HL-60 (cell line): Measurements from ENCODE around the gene NTNG2.

Experiments
- CTCF ChIP-seq: IDR thresholded peaks from one replicate; pipeline ENCODE4 v1.5.1; 2011; ENCODE audit warnings: low read length, control low read depth, inconsistent platforms; ENCODE audit not compliant: insufficient read depth
- GABPA ChIP-seq: IDR thresholded peaks from 2 replicates; pipeline ENCODE4 v1.6.1; 2012; ENCODE audit warnings: low read depth
- POLR2AphosphoS5 ChIP-seq: IDR thresholded peaks from 2 replicates; pipeline ENCODE4 v1.6.1; 2012; ENCODE audit warnings: low read depth
- SPI1 ChIP-seq: IDR thresholded peaks from 2 replicates; pipeline ENCODE4 v1.6.1; 2012; ENCODE audit warnings: low read depth, mild to moderate bottlenecking, borderline replicate concordance
- TF ChIP-seq, protein P1 (sequence below): IDR thresholded peaks from 2 replicates; pipeline ENCODE4 v1.6.1; 2012; ENCODE audit warnings: low read depth; ENCODE audit not compliant: insufficient replicate concordance

GRCh38 chr9:132125361-132125760, 36.5 kb upstream of the NTNG2 start:
- TF ChIP-seq CTCF (no peak), POLR2AphosphoS5 (no peak), GABPA (no peak), SPI1 (no peak)
- TF ChIP-seq, protein P1, sequence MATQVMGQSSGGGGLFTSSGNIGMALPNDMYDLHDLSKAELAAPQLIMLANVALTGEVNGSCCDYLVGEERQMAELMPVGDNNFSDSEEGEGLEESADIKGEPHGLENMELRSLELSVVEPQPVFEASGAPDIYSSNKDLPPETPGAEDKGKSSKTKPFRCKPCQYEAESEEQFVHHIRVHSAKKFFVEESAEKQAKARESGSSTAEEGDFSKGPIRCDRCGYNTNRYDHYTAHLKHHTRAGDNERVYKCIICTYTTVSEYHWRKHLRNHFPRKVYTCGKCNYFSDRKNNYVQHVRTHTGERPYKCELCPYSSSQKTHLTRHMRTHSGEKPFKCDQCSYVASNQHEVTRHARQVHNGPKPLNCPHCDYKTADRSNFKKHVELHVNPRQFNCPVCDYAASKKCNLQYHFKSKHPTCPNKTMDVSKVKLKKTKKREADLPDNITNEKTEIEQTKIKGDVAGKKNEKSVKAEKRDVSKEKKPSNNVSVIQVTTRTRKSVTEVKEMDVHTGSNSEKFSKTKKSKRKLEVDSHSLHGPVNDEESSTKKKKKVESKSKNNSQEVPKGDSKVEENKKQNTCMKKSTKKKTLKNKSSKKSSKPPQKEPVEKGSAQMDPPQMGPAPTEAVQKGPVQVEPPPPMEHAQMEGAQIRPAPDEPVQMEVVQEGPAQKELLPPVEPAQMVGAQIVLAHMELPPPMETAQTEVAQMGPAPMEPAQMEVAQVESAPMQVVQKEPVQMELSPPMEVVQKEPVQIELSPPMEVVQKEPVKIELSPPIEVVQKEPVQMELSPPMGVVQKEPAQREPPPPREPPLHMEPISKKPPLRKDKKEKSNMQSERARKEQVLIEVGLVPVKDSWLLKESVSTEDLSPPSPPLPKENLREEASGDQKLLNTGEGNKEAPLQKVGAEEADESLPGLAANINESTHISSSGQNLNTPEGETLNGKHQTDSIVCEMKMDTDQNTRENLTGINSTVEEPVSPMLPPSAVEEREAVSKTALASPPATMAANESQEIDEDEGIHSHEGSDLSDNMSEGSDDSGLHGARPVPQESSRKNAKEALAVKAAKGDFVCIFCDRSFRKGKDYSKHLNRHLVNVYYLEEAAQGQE: no peak
